ENCODE measurements around the gene PPIL4. TPM values are rescaled to one million over a fixed set of nuclear protein-coding genes. Genes with fewer than 3 reads are reported as not detected.

Gene PPIL4
- total RNA-seq, result 60.9 TPM
- polyA plus RNA-seq, result 19.6 TPM

GRCh38 chr6:149545754-149546471 is at the start of gene PPIL4:
Gene PPIL4 (minus strand): TSS chr6:149546043. CDS start chr6:149546005, 38 bp downstream.
- Histone ChIP-seq H3K27ac (ENCODE audit: low read depth) (peak within 1 kb of the TSS; percentile 93), H3K36me3 (ENCODE audit: insufficient read depth) (no peaks in the 10 kb centered on the region), H3K4me3 (ENCODE audit: low read depth, low read length) (peak within 1 kb of the TSS; percentile 84), H3K4me1 (ENCODE audit: insufficient read depth) (no peaks in the 10 kb centered on the region)
- WGBS, result under 1% methylated on average over 71 of the region's 71 CpGs
- DNase-seq (ENCODE audit: extremely low spot score), result peak; percentile 81

GRCh38 chr6:149593408-149593807 is 47.6 kb upstream of the PPIL4 start:
- H3K4me1 ChIP-seq (ENCODE audit: insufficient read depth), result no peaks in the 10 kb centered on the region
- 97% methylated on average over 1 of the region's 1 CpG for WGBS
- no peak overlapping the region for H3K4me3 ChIP-seq (ENCODE audit: low read depth, low read length)
- H3K36me3 ChIP-seq (ENCODE audit: insufficient read depth), result no peaks in the 10 kb centered on the region
- no peak for DNase-seq (ENCODE audit: extremely low spot score)
- H3K27ac ChIP-seq (ENCODE audit: low read depth), result no peak overlapping the region

GRCh38 chr6:149592983-149593382 is 47.1 kb upstream of the PPIL4 start:
- Histone ChIP-seq H3K4me1 (ENCODE audit: insufficient read depth) (no peaks in the 10 kb centered on the region), H3K4me3 (ENCODE audit: low read depth, low read length) (no peak overlapping the region), H3K36me3 (ENCODE audit: insufficient read depth) (no peaks in the 10 kb centered on the region), H3K27ac (ENCODE audit: low read depth) (no peak overlapping the region)
- DNase-seq (ENCODE audit: extremely low spot score), result no peak
- WGBS, result 96% methylated on average over 2 of the region's 2 CpGs

GRCh38 chr6:149586149-149586548 is 40.3 kb upstream of the PPIL4 start:
- Histone ChIP-seq H3K27ac (ENCODE audit: low read depth) (no peak overlapping the region), H3K36me3 (ENCODE audit: insufficient read depth) (peaks cover 5% of the 10 kb centered on the region), H3K4me3 (ENCODE audit: low read depth, low read length) (no peak overlapping the region), H3K4me1 (ENCODE audit: insufficient read depth) (no peaks in the 10 kb centered on the region)
- WGBS, result 97% methylated on average over 2 of the region's 2 CpGs
- DNase-seq (ENCODE audit: extremely low spot score), result no peak

GRCh38 chr6:149581349-149581748 is 35.5 kb upstream of the PPIL4 start:
- Histone ChIP-seq H3K27ac (ENCODE audit: low read depth) (no peak overlapping the region), H3K4me1 (ENCODE audit: insufficient read depth) (no peaks in the 10 kb centered on the region), H3K4me3 (ENCODE audit: low read depth, low read length) (no peak overlapping the region), H3K36me3 (ENCODE audit: insufficient read depth) (peaks cover 3% of the 10 kb centered on the region)
- WGBS, result 98% methylated on average over 5 of the region's 5 CpGs
- DNase-seq (ENCODE audit: extremely low spot score), result no peak

- Histone ChIP-seq H3K4me3 (ENCODE audit: low read depth, low read length) (no peak overlapping the region), H3K36me3 (ENCODE audit: insufficient read depth) (peaks cover 3% of the 10 kb centered on the region), H3K4me1 (ENCODE audit: insufficient read depth) (no peaks in the 10 kb centered on the region), H3K27ac (ENCODE audit: low read depth) (no peak overlapping the region)
- no peak for DNase-seq (ENCODE audit: extremely low spot score)
- WGBS, result 98% methylated on average over 5 of the region's 5 CpGs
Observed at GRCh38 chr6:149580880-149581279, 35.0 kb upstream of the PPIL4 start.

GRCh38 chr6:149567945-149568585 is 22.2 kb upstream of the PPIL4 start:
- no peak for DNase-seq (ENCODE audit: extremely low spot score)
- WGBS, result 90% methylated on average over 7 of the region's 7 CpGs
- H3K36me3 ChIP-seq (ENCODE audit: insufficient read depth), result no peaks in the 10 kb centered on the region
- H3K4me3 ChIP-seq (ENCODE audit: low read depth, low read length), result no peak overlapping the region
- no peak overlapping the region for H3K27ac ChIP-seq (ENCODE audit: low read depth)
- no peaks in the 10 kb centered on the region for H3K4me1 ChIP-seq (ENCODE audit: insufficient read depth)

GRCh38 chr6:149567194-149567586 is 21.3 kb upstream of the PPIL4 start:
- H3K4me1 ChIP-seq (ENCODE audit: insufficient read depth), result no peaks in the 10 kb centered on the region
- no peak for DNase-seq (ENCODE audit: extremely low spot score)
- WGBS, result 46% methylated on average over 12 of the region's 12 CpGs
- H3K4me3 ChIP-seq (ENCODE audit: low read depth, low read length), result peak overlapping the region; percentile 83
- no peaks in the 10 kb centered on the region for H3K36me3 ChIP-seq (ENCODE audit: insufficient read depth)
- no peak overlapping the region for H3K27ac ChIP-seq (ENCODE audit: low read depth)

- Histone ChIP-seq H3K4me3 (ENCODE audit: low read depth, low read length) (peak overlapping the region; percentile 83), H3K4me1 (ENCODE audit: insufficient read depth) (no peaks in the 10 kb centered on the region), H3K27ac (ENCODE audit: low read depth) (peak overlapping the region; percentile 74), H3K36me3 (ENCODE audit: insufficient read depth) (no peaks in the 10 kb centered on the region)
- no peak for DNase-seq (ENCODE audit: extremely low spot score)
- under 1% methylated on average over 81 of the region's 81 CpGs for whole genome bisulfite sequencing
Observed at GRCh38 chr6:149566410-149567193, 20.8 kb upstream of the PPIL4 start.

- H3K27ac ChIP-seq (ENCODE audit: low read depth), result peak within 1 kb of the TSS; percentile 74
- peak; percentile 84 for DNase-seq (ENCODE audit: extremely low spot score)
- peak within 1 kb of the TSS; percentile 83 for H3K4me3 ChIP-seq (ENCODE audit: low read depth, low read length)
- under 1% methylated on average over 59 of the region's 59 CpGs for WGBS
- H3K4me1 ChIP-seq (ENCODE audit: insufficient read depth), result no peaks in the 10 kb centered on the region
- no peaks in the 10 kb centered on the region for H3K36me3 ChIP-seq (ENCODE audit: insufficient read depth)
Observed at GRCh38 chr6:149565527-149566409, 19.9 kb upstream of the PPIL4 start, which contains the start of gene GINM1. Gene GINM1 (plus strand): TSS chr6:149566375. CDS start chr6:149566415, 40 bp downstream.

- DNase-seq (ENCODE audit: extremely low spot score), result no peak
- WGBS, result 49% methylated on average over 3 of the region's 3 CpGs
- Histone ChIP-seq H3K36me3 (ENCODE audit: insufficient read depth) (no peaks in the 10 kb centered on the region), H3K4me1 (ENCODE audit: insufficient read depth) (no peaks in the 10 kb centered on the region), H3K4me3 (ENCODE audit: low read depth, low read length) (no peak overlapping the region), H3K27ac (ENCODE audit: low read depth) (no peak overlapping the region)
Observed at GRCh38 chr6:149563928-149564325, 18.1 kb upstream of the PPIL4 start.

- no peak overlapping the region for H3K27ac ChIP-seq (ENCODE audit: low read depth)
- 80% methylated on average over 5 of the region's 5 CpGs for WGBS
- no peak overlapping the region for H3K4me3 ChIP-seq (ENCODE audit: low read depth, low read length)
- no peak for DNase-seq (ENCODE audit: extremely low spot score)
- no peaks in the 10 kb centered on the region for H3K36me3 ChIP-seq (ENCODE audit: insufficient read depth)
- no peaks in the 10 kb centered on the region for H3K4me1 ChIP-seq (ENCODE audit: insufficient read depth)
Observed at GRCh38 chr6:149563203-149563927, 17.5 kb upstream of the PPIL4 start.
